A549 (cell line): ENCODE results near the gene GPD1. TPM values are rescaled to one million over a fixed set of nuclear protein-coding genes. Genes with fewer than 3 reads are reported as not detected.

Source experiments
- ATAC-seq, 2 experiments: fragments of 200-7000 bp in 1 of 2; fragments of >200 bp in 1 of 2; cut with Nextera tagmentation in 1 of 2; cut with Tn5 transposase in 1 of 2; 3 replicates each; pipeline versions ENCODE4 v1.8.0 to v1.9.1; 2018 to 2020; ENCODE audit warnings: mild to moderate bottlenecking in 1 of 2, moderate library complexity in 1 of 2
- CTCF ChIA-PET: fragments of 300-600 bp; sonication (Branson Sonifier 250); formaldehyde crosslinking; extraction: SDS; loops from one replicate; lab custom pipeline; 2021; ENCODE audit warnings: antibody characterized with exemption, inconsistent platforms; lab: Yijun Ruan, JAX
- POLR2A ChIA-PET: fragments of 350-600 bp; formaldehyde crosslinking; extraction: SDS; loops from one replicate; lab custom pipeline; 2021; ENCODE audit warnings: antibody characterized with exemption, inconsistent platforms; lab: Yijun Ruan, JAX
- DNase-seq, 2 experiments: peaks; one replicate each; pipeline versions ENCODE4 v3.0.0 to v3.0.0-alpha.2; 2011 to 2016; ENCODE audit warnings: low read depth in 1 of 2, low spot score in 1 of 2
- FAIRE-seq: peaks from 2 replicates; lab custom pipeline; 2011; peaks lifted over from hg19 to GRCh38; lab: Jason Lieb, UNC
- H3K27ac ChIP-seq, 2 experiments: fragments of >200 bp; sonication (Bioruptor Twin); formaldehyde crosslinking; 3 replicates each; pipeline ENCODE4 v1.5.1; 2016 to 2017
- H3K4me1 ChIP-seq: fragments of >200 bp; sonication (Bioruptor Twin); formaldehyde crosslinking; 3 replicates; pipeline ENCODE4 v1.6.1; 2016
- H3K4me2 ChIP-seq: fragments of >200 bp; sonication (Bioruptor Twin); formaldehyde crosslinking; 3 replicates; pipeline ENCODE4 v1.6.1; 2016
- H3K4me3 ChIP-seq: fragments of >200 bp; sonication (Bioruptor Twin); formaldehyde crosslinking; 3 replicates; pipeline ENCODE4 v1.5.1; 2016
- H3K9me3 ChIP-seq: fragments of >200 bp; sonication (Bioruptor Twin); formaldehyde crosslinking; 3 replicates; pipeline ENCODE4 v1.6.1; 2016
- CBX2 ChIP-seq: fragments of 200-600 bp; sonication (generic); IDR thresholded peaks from 2 replicates; pipeline ENCODE4 v1.6.1; 2016; ENCODE audit warnings: low read depth, mild to moderate bottlenecking, borderline replicate concordance
- CEBPB ChIP-seq, 2 experiments: fragments of >200 bp in 1 of 2; sonication (Bioruptor Twin) in 1 of 2; formaldehyde crosslinking in 1 of 2; IDR thresholded peaks; 2 replicates each; pipeline ENCODE4 v1.6.1; 2012 to 2016
- MAZ ChIP-seq: fragments of 150-350 bp; IDR thresholded peaks from 2 replicates; pipeline ENCODE4 v1.6.1; 2014; ENCODE audit warnings: antibody characterized with exemption, low read depth, low read length, borderline replicate concordance
- PHF8 ChIP-seq: fragments of 200-600 bp; sonication (generic); IDR thresholded peaks from 2 replicates; pipeline ENCODE4 v1.6.1; 2016; ENCODE audit warnings: low read depth, mild to moderate bottlenecking, antibody characterized with exemption, moderate library complexity, borderline replicate concordance
- POLR2A ChIP-seq: IDR thresholded peaks from 2 replicates; pipeline ENCODE4 v1.6.1; 2012; ENCODE audit warnings: mild to moderate bottlenecking, low read length
- RARB ChIP-seq: fragments of 250-450 bp; sonication (Bioruptor Pico); IDR thresholded peaks from 2 replicates; pipeline ENCODE4 v1.8.0; 2021; ENCODE audit warnings: mild to moderate bottlenecking, moderate library complexity
- RCOR1 ChIP-seq: fragments of 150-350 bp; IDR thresholded peaks from 2 replicates; pipeline ENCODE4 v1.6.1; 2014; ENCODE audit warnings: antibody characterized with exemption, low read length, low read depth
- ZFP36 ChIP-seq: fragments of 450-650 bp; IDR thresholded peaks from 2 replicates; pipeline ENCODE4 v1.6.1; 2014; ENCODE audit warnings: borderline replicate concordance; ENCODE audit not compliant: partially characterized antibody
- ZSCAN20 ChIP-seq: fragments of 250-450 bp; sonication (Bioruptor Pico); IDR thresholded peaks from 2 replicates; pipeline ENCODE4 v1.8.0; 2022; ENCODE audit warnings: mild to moderate bottlenecking, moderate library complexity
- WGBS: methylation state at CpG from one replicate; pipeline ENCODE4 v1.1.6; 2017; ENCODE audit errors: missing lambda C conversion rate; 5-methylcytosine and 5-hydroxymethylcytosine counted together
- polyA plus RNA-seq, 4 experiments: library from polyadenylated mRNA; depleted of rRNA in 3 of 4; stranded (reverse); fragments of >200 nt; fragmentation: RNase III in 1 of 4; extraction: RNeasy Plus Mini Kit Qiagen cat#74134 plus additional on column Dnase treatment in 1 of 4; gene quantifications; 2 replicates in 3 of 4; 3 replicates in 1 of 4; pipeline ENCODE4 v1.2.3, GENCODE V29; 2011 to 2017
- TF ChIP-seq, protein P1 (sequence below): fragments of >200 bp; sonication (Bioruptor Twin); formaldehyde crosslinking; IDR thresholded peaks from 3 replicates; pipeline ENCODE4 v1.5.1; 2016
- TF ChIP-seq, protein P2 (sequence below): fragments of >200 bp; sonication (Bioruptor Twin); formaldehyde crosslinking; IDR thresholded peaks from 2 replicates; pipeline ENCODE4 v1.6.1; 2016
- TF ChIP-seq, protein P3 (sequence below): fragments of >200 bp; sonication (Bioruptor Twin); formaldehyde crosslinking; IDR thresholded peaks from 3 replicates; pipeline ENCODE4 v1.6.1; 2016

Gene GPD1
- polyA plus RNA-seq, 2 of the 4 experiments (the other 2 are of a cell fraction) = 0.10 to 0.44 TPM

DNA sequence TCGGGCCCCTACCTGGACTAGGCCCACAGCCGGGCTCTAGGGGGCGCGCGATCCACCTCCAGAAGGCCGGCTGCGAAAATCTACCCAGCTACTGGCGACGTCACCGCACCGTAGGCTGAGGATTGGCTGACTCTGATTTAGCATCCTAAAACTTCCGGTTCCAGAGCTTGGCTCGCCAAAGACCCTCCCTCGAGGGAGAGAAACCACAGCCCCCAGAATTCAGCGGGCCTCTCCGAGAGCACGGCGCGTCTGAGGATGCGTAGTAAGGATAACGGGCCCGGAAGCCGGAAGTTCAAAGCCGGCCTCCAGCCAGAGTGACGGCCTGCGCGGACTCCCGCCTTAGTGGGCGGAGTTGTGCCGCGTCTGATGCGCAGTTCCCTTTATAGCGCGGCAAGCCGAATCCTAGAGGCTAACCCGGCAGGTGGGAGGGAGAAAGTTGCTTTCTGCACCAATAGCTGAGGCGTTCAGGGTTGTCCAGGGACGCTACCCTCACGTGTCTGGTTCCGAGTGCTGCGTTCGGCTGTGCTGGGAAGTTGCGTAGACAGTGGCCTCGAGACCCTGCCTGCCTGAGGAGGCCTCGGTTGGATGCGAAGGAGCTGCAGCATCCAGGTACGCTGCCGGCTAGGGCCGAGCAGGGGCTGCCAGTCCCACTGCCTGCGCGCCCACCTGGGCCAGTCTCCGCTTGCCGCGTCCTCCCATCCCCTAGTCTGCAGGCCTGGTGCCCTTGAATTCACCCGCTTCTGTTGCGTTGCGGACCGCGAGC lies 8.1 kb downstream of the GPD1 start, which contains the start of gene COX14 (continued):
- TF ChIP-seq MAZ (no peak), POLR2A (peak; percentile 96), ZSCAN20 (no peak), RCOR1 (no peak), PHF8 (peak; percentile 88)
- TF ChIP-seq, protein P1, sequence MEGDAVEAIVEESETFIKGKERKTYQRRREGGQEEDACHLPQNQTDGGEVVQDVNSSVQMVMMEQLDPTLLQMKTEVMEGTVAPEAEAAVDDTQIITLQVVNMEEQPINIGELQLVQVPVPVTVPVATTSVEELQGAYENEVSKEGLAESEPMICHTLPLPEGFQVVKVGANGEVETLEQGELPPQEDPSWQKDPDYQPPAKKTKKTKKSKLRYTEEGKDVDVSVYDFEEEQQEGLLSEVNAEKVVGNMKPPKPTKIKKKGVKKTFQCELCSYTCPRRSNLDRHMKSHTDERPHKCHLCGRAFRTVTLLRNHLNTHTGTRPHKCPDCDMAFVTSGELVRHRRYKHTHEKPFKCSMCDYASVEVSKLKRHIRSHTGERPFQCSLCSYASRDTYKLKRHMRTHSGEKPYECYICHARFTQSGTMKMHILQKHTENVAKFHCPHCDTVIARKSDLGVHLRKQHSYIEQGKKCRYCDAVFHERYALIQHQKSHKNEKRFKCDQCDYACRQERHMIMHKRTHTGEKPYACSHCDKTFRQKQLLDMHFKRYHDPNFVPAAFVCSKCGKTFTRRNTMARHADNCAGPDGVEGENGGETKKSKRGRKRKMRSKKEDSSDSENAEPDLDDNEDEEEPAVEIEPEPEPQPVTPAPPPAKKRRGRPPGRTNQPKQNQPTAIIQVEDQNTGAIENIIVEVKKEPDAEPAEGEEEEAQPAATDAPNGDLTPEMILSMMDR = peak; percentile 94
- TF ChIP-seq, protein P2, sequence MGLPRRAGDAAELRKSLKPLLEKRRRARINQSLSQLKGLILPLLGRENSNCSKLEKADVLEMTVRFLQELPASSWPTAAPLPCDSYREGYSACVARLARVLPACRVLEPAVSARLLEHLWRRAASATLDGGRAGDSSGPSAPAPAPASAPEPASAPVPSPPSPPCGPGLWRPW = no peak

DNA sequence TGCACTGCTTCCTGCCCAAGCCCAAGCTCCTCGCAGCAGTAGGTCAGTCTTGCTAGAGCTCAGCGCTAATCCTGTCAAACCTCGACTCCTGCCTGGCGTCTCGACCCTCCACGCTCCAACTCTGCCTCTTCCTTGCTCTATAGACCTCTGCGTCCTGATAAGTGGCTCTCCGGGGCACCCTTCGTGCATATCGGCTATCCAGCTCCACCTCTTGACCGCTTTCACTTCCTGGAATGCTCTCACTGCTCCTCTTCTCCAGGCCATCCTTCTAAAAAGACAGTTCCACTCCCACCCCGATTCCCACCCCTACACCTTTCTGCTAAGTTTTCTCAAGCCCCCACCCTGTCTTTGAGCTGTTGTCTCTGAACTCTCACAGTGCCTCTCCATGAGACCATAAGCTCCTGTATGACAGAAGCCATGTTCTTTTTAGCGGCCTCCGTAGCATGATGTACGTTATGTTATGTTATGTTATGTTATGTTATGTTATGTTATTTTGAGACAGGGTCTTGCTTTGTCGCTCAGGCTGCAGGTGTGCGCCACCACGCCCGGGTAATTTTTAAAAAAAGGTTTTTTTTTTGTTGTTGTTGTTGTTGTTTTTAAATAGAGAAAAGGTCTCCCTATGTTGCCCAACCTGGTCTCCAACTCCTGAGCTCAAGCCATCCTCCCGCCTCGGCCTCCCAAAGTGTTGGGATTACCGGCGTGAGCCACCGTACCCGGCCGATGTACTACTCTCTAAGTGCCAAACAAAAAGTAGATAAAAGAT lies 8.8 kb downstream of the GPD1 start:
- Histone ChIP-seq H3K9me3 (no peaks in the 10 kb centered on the region), H3K4me3 (peak overlapping the region; percentile 68), H3K4me1 (peaks cover 29% of the 10 kb centered on the region), H3K4me2 (peak overlapping the region; percentile 83), H3K27ac (peak overlapping the region; percentile 71 to 90)
- CTCF ChIA-PET = interaction anchor here (0.6 to 17.7 kb wide), 19 partner anchors 14 to 205 kb away, joined by 3 to 309 read pairs (median 7); partner anchors contain the start of genes CERS5, GPD1 and SMARCD1
- POLR2A ChIA-PET = interaction anchor here (0.6 to 4.3 kb wide), 14 partner anchors 8 to 371 kb away, joined by 3 to 45 read pairs (median 6); partner anchors contain the start of genes CERS5, NCKAP5L and SMARCD1
- no peak for FAIRE-seq
- WGBS = 4% methylated on average over 25 of the region's 26 CpGs
- TF ChIP-seq CBX2 = no peak
- TF ChIP-seq, protein P3, sequence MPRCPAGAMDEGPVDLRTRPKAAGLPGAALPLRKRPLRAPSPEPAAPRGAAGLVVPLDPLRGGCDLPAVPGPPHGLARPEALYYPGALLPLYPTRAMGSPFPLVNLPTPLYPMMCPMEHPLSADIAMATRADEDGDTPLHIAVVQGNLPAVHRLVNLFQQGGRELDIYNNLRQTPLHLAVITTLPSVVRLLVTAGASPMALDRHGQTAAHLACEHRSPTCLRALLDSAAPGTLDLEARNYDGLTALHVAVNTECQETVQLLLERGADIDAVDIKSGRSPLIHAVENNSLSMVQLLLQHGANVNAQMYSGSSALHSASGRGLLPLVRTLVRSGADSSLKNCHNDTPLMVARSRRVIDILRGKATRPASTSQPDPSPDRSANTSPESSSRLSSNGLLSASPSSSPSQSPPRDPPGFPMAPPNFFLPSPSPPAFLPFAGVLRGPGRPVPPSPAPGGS = 0 out of 3 replicates have a peak, but pooled peaks have one; percentile 2
- ATAC-seq = peak; percentile 32 to 44
- peak in 1 of 2 experiments; percentile 66 for DNase-seq

DNA sequence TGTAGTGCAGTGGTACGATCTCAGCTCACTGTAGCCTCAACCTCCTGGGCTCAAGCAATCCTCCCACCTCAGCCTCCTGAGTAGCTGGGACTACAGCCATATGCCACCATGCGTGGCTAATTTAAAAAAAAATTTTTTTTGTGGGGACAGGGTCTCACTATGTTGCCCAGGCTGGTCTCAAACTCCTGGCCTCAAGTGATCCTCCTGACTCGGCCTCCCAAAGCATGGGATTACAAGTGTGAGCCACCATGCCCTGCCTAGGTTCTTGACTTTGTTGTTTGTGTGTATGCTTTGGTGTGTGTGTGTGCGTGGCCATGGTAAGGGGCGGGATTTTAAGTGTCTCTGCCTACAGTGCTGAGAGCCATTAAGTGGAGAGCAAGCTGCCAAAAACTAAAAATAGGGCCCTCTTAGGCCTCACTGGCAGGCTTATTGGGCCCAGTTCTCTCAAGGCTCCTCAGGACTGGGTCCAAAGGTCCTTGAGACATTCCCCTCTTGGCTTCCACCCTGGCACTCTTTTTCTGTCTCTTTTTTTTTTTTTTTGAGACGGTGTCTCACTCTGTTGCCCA lies 13.3 kb downstream of the GPD1 start:
- 92% methylated on average over 6 of the region's 6 CpGs for WGBS
- Histone ChIP-seq H3K4me2 (no peak overlapping the region), H3K9me3 (no peaks in the 10 kb centered on the region), H3K4me1 (peaks cover 6% of the 10 kb centered on the region; the same call in 2 of the 3 replicates), H3K27ac (no peak overlapping the region), H3K4me3 (no peak overlapping the region)
- FAIRE-seq (no peak), ATAC-seq (no peak), DNase-seq (no peak)
- no peak for TF ChIP-seq CEBPB (IDR thresholded peaks at IDR 0.05)
- ChIA-PET POLR2A (no interaction called here), CTCF (interaction anchor here (0.6 to 10.5 kb wide), 4 partner anchors 18 to 316 kb away, joined by 3 to 185 read pairs (median 6); partner anchors contain the start of gene GPD1)

DNA sequence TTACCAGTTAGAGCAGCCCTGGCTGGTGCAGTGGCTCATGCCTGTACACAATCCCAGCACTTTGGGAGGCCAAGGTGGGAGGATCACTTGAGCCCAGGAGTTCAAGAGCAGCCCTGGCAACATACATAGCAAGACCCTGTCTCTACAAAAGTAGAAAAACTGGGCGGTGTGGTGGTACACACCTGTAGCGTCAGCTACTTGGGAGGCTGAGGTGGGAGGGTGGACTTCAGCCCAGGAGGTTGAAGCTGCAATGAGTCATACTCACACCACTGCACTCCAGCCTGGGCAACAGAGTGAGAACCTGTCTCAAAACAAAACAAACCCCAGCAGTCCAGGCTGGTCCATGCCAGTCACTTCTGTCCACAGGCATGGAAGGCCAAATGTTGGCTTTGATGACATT lies 15.6 kb downstream of the GPD1 start:
- Histone ChIP-seq H3K9me3 (no peaks in the 10 kb centered on the region), H3K4me3 (no peak overlapping the region), H3K4me2 (no peak overlapping the region), H3K27ac (no peak overlapping the region), H3K4me1 (no peaks in the 10 kb centered on the region)
- FAIRE-seq (no peak), ATAC-seq (no peak), DNase-seq (no peak)
- ChIA-PET CTCF (interaction anchor here (1.6 kb wide), 2 partner anchors 9 to 10 kb away, joined by 4 to 5 read pairs; no protein-coding TSS in a partner anchor), POLR2A (no interaction called here)
- TF ChIP-seq ZFP36 (no peak), RCOR1 (no peak), RARB (no peak)
- WGBS = 89% methylated on average over 2 of the region's 2 CpGs
